Stimulated activated naive B cell treated with anti-CD40 and anti-IgM and Interleukin-4, amounts not matched to agents 10 μg/mL and 1 μg/mL and 100 μg/mL, for 72 hours (primary cell): ENCODE data around the gene RGP1.

Source experiments
- ATAC-seq, 2 donors: fragments of 150-1000 bp; cut with Tn5 transposase; replicated peaks; 2 replicates each; pipeline ENCODE4 v1.10.0; 2021; ENCODE audit warnings: moderate library complexity in 1 of 2
- DNase-seq: peaks from one replicate; pipeline ENCODE4 v3.0.0; 2021
- H3K27ac Mint-ChIP-seq: one replicate; pipeline ENCODE4 v1.8.0; 2022; ENCODE audit warnings: mild to moderate bottlenecking, mixed read lengths
- H3K27me3 Mint-ChIP-seq, 2 donors: one replicate each; pipeline ENCODE4 v1.8.0; 2022; ENCODE audit warnings: mixed read lengths in 2 of 2
- H3K36me3 Mint-ChIP-seq, 2 donors: one replicate each; pipeline ENCODE4 v1.8.0; 2022; ENCODE audit warnings: mixed read lengths in 2 of 2, mild to moderate bottlenecking in 1 of 2
- H3K4me1 Mint-ChIP-seq, 2 donors: one replicate each; pipeline ENCODE4 v1.8.0; 2022; ENCODE audit warnings: mixed read lengths in 2 of 2, mild to moderate bottlenecking in 1 of 2
- H3K4me3 Mint-ChIP-seq, 2 donors: one replicate each; pipeline ENCODE4 v1.8.0; 2022; ENCODE audit warnings: mild to moderate bottlenecking in 2 of 2, mixed read lengths in 2 of 2, moderate library complexity in 1 of 2
- H3K9me3 Mint-ChIP-seq, 2 donors: one replicate each; pipeline ENCODE4 v1.8.0; 2022; ENCODE audit warnings: mixed read lengths in 2 of 2, mild to moderate bottlenecking in 1 of 2

The RGP1 gene

GRCh38 chr9:35743452-35743851, 5.6 kb upstream of the RGP1 start:
- DNase-seq (no peak), ATAC-seq (no peak)
- Mint-ChIP-seq H3K9me3 (no peaks in the 10 kb centered on the region), H3K4me1 (peaks cover 29 to 51% of the 10 kb centered on the region in 2 donors), H3K27ac (peak overlapping the region; percentile 14), H3K4me3 (no peak overlapping the region), H3K27me3 (no peaks in the 10 kb centered on the region), H3K36me3 (peaks cover 55 to 68% of the 10 kb centered on the region in 2 donors)

- ATAC-seq (no peak), DNase-seq (no peak)
- H3K27ac Mint-ChIP-seq: peak overlapping the region; percentile 4
- H3K36me3 Mint-ChIP-seq: peaks cover 49 to 63% of the 10 kb centered on the region in 2 donors
- H3K9me3 Mint-ChIP-seq: no peaks in the 10 kb centered on the region
- H3K27me3 Mint-ChIP-seq: no peaks in the 10 kb centered on the region
- no peak overlapping the region for H3K4me3 Mint-ChIP-seq
- H3K4me1 Mint-ChIP-seq: peaks cover 29 to 51% of the 10 kb centered on the region in 2 donors
These were observed 5.1 kb upstream of the RGP1 start for GRCh38 chr9:35743880-35744518.

- Mint-ChIP-seq H3K36me3 (peaks cover 40 to 51% of the 10 kb centered on the region in 2 donors), H3K27ac (no peak overlapping the region), H3K4me3 (peak overlapping the region; percentile 78 to 95), H3K4me1 (peaks cover 38 to 62% of the 10 kb centered on the region in 2 donors), H3K9me3 (no peaks in the 10 kb centered on the region), H3K27me3 (no peaks in the 10 kb centered on the region)
- DNase-seq (no peak), ATAC-seq (no peak)
These were observed 3.5 kb upstream of the RGP1 start for GRCh38 chr9:35745569-35745968.

DNA sequence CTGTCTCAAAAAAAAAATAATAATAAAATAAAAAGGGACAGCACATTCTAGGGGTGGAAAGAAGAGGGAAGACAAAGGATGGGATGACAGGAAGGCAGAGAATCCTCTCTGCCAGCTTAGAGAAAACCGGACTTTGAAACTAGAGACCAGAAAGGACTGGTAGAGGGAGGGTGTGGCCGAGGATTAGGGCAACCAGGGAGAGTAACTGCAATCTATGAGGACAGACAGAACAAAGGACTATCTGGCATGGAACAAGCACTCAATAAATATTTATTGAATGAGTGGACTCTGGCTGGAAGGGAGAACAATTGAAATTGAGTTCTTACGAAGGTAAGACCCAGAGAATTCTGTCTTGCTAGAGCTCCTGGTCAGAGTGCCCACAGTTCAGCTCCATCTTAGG, 2.5 kb upstream of the RGP1 start:
- no peaks in the 10 kb centered on the region for H3K9me3 Mint-ChIP-seq
- ATAC-seq (no peak), DNase-seq (no peak)
- no peaks in the 10 kb centered on the region for H3K27me3 Mint-ChIP-seq
- peaks cover 38 to 50% of the 10 kb centered on the region in 2 donors for H3K36me3 Mint-ChIP-seq
- peak overlapping the region; percentile 89 to 95 for H3K4me3 Mint-ChIP-seq
- H3K4me1 Mint-ChIP-seq: peaks cover 44 to 69% of the 10 kb centered on the region in 2 donors
- H3K27ac Mint-ChIP-seq: no peak overlapping the region

- Mint-ChIP-seq H3K27ac (peak overlapping the region; percentile 89), H3K27me3 (no peaks in the 10 kb centered on the region), H3K9me3 (no peaks in the 10 kb centered on the region), H3K4me1 (peaks cover 41 to 74% of the 10 kb centered on the region in 2 donors), H3K36me3 (peaks cover 34 to 51% of the 10 kb centered on the region in 2 donors), H3K4me3 (peak overlapping the region; percentile 89 to 95)
- no peak for DNase-seq
- ATAC-seq: peak in 1 of 2 donors; percentile 2
These were observed 737 bp upstream of the RGP1 start for GRCh38 chr9:35748242-35748857.

DNA sequence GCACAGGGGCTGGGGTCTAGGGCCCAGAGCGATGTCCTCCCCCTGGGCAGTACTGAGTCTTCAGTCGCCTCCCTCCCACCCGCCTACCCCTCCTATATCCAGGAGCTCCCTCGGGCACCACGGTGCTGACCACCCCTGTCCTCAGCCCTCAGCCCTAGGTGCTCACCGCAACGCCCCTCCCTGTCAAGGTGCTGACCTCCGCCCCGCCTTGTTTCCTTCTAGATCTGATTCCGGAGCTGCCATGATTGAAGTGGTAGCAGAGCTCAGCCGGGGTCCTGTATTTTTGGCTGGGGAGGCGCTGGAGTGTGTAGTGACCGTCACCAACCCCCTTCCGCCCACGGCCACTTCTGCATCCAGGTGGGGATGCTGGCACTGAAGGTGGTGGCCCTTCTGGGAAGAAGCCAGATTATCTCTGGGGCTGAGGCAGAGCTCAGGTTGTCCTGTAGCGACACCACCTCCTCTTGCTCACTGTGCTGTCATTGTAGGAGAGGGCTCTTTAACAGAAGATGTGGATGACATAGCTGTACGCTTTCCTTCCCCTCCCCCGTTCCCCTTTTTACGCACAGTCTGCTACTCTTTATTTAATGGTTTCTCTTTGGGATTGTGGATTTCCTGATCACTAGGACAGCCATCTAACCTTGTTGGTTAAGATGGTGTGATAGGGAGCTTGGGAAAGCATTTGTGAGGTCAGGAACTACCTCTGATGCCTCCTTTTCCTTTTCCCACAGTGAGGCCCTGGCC, 598 bp downstream of the RGP1 start:
- DNase-seq: peak; percentile 42
- Mint-ChIP-seq H3K4me1 (peaks cover 41 to 63% of the 10 kb centered on the region in 2 donors), H3K4me3 (peak overlapping the region; percentile 94 to 95), H3K27ac (peak overlapping the region; percentile 96), H3K27me3 (no peaks in the 10 kb centered on the region), H3K9me3 (no peaks in the 10 kb centered on the region), H3K36me3 (peaks cover 29 to 50% of the 10 kb centered on the region in 2 donors)
- peak; percentile 55 to 58 for ATAC-seq

- Mint-ChIP-seq H3K36me3 (peaks cover 29 to 47% of the 10 kb centered on the region in 2 donors), H3K27me3 (no peaks in the 10 kb centered on the region), H3K4me3 (peak overlapping the region; percentile 94 to 95), H3K9me3 (no peaks in the 10 kb centered on the region), H3K27ac (peak overlapping the region; percentile 96), H3K4me1 (peaks cover 41 to 59% of the 10 kb centered on the region in 2 donors)
- no peak for DNase-seq
- ATAC-seq: no peak
These were observed 1.1 kb downstream of the RGP1 start for GRCh38 chr9:35750256-35750531.

DNA sequence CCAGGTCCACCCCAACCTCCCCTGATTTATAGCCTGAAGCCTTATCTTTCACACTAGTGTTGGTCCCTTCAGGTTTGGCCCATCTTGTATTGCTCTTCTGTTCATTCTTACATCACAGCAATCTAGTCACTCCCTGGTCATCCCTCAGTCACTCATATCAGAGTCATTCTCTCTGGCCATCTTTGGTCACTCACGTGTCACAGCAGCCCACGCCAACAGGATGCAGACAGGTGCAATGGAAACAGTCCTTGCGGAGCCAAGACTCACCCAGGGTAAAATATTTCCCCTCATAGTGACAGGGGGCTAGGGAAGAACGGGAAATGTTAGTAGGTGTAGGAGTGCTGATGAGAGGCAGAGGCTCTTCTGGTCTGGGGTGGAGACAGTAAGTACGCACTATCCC, 4.4 kb downstream of the RGP1 start:
- ATAC-seq: no peak
- H3K4me1 Mint-ChIP-seq: peaks cover 36 to 61% of the 10 kb centered on the region in 2 donors

GRCh38 chr9:35754264-35754663, 5.2 kb downstream of the RGP1 start, which contains the start of gene MSMP:
Gene MSMP, minus strand, starts transcription at chr9:35754276. Its CDS starts 147 bp downstream, at chr9:35754129.
- ATAC-seq: no peak
- no peak within 1 kb of the TSS for H3K4me3 Mint-ChIP-seq

More for the DNA sequence above, 4.4 kb downstream of the RGP1 start:
- DNase-seq: no peak
- H3K4me3 Mint-ChIP-seq: no peak overlapping the region
- H3K36me3 Mint-ChIP-seq: peaks cover 23 to 35% of the 10 kb centered on the region in 2 donors
- no peaks in the 10 kb centered on the region for H3K9me3 Mint-ChIP-seq
- H3K27ac Mint-ChIP-seq: no peak overlapping the region
- no peaks in the 10 kb centered on the region for H3K27me3 Mint-ChIP-seq

DNA sequence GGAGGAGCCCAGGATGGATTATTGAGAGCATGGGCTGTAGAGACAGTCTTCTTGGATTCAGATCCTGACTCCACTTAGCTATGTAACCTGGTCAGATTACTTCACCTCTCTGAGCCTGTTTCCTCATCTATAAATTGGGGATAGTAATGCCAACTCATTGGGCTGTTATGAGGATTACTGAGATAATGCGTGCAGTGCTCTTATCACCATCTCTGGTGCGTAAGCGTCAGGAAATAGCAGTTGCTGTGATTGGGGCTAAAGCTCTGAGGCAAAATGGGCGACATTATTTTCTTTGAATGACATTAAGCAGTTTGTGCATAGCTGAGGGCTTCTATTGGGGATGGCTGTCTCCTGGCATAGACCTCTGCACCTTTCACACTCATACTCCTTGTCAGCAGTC, 6.0 kb downstream of the RGP1 start:
- ATAC-seq: no peak
- peak overlapping the region; percentile 6 for H3K27ac Mint-ChIP-seq
- peaks cover 23 to 39% of the 10 kb centered on the region in 2 donors for H3K36me3 Mint-ChIP-seq
- no peak overlapping the region for H3K4me3 Mint-ChIP-seq
- H3K27me3 Mint-ChIP-seq: no peaks in the 10 kb centered on the region
- no peak for DNase-seq
- peaks cover 38 to 69% of the 10 kb centered on the region in 2 donors for H3K4me1 Mint-ChIP-seq
- no peaks in the 10 kb centered on the region for H3K9me3 Mint-ChIP-seq

More at GRCh38 chr9:35754264-35754663, 5.2 kb downstream of the RGP1 start, which contains the start of gene MSMP:
- no peak within 1 kb of the TSS for H3K27ac Mint-ChIP-seq
- H3K27me3 Mint-ChIP-seq: no peaks in the 10 kb centered on the region
- H3K4me1 Mint-ChIP-seq: peaks cover 41 to 68% of the 10 kb centered on the region in 2 donors
- H3K9me3 Mint-ChIP-seq: no peaks in the 10 kb centered on the region
- DNase-seq: no peak
- H3K36me3 Mint-ChIP-seq: peaks cover 23 to 35% of the 10 kb centered on the region in 2 donors

DNA sequence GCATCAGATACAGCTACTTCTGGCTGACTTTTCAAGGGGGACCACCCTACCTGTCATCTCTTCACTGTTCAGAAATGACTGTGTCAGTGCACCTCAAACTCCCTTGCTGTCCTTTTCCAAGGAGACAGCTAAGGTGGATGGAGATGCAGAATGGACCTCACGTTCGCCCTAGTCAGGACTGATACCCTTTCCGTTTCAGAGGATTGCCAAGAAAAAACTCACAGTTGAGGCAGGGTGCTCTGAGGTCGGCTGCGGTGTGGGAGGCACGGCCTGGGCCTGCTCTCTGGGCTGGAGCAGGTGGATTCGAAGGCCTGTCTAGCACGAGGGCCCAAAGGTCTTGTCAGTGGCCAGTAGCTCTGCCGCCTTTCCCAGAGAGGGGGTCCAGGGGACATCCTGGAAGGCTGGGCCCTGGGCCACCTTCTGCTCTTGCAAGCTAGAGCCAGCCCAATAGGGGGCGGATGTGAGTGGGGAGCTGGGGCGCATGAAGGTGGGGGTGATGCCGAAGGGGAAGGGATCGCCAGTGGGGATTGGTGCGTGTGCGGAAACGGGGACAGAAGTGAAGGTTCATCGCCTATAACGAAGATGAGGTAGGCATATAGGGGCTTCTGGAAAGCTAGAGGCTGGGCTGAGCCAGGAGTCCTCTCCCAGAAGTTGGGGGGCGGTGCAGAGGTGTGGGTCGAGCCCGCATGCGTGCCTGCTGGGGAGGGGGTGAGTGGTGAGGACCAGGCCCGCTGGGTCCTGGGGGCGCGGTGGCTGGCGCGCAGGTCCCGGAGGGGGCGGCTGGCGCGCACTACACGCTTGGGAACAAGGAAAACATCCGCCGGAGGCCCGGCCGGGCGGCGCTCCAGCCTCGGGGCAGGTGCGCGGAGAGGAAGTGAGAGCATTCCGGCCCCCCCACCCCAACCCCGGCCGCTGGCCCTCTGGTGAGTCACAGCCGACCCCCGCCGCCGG, 7.5 kb downstream of the RGP1 start:
- Mint-ChIP-seq H3K27ac (peak overlapping the region; percentile 96), H3K4me3 (peak overlapping the region; percentile 85 to 89), H3K36me3 (peaks cover 17 to 40% of the 10 kb centered on the region in 2 donors), H3K9me3 (no peaks in the 10 kb centered on the region), H3K4me1 (peaks cover 34 to 68% of the 10 kb centered on the region in 2 donors), H3K27me3 (no peaks in the 10 kb centered on the region)
- ATAC-seq: peak; percentile 79 to 82
- DNase-seq: peak; percentile 70

- Mint-ChIP-seq H3K27ac (peak overlapping the region; percentile 96), H3K9me3 (no peaks in the 10 kb centered on the region), H3K36me3 (peaks cover 11 to 34% of the 10 kb centered on the region in 2 donors), H3K27me3 (no peaks in the 10 kb centered on the region), H3K4me3 (peak overlapping the region; percentile 85 to 89), H3K4me1 (peaks cover 34 to 60% of the 10 kb centered on the region in 2 donors)
- peak; percentile 48 for DNase-seq
- peak; percentile 56 to 62 for ATAC-seq
These were observed 8.3 kb downstream of the RGP1 start for GRCh38 chr9:35757226-35757891.

GRCh38 chr9:35757892-35758275, 8.8 kb downstream of the RGP1 start:
- H3K9me3 Mint-ChIP-seq: no peaks in the 10 kb centered on the region
- peak overlapping the region; percentile 51 to 57 for H3K4me3 Mint-ChIP-seq
- H3K27me3 Mint-ChIP-seq: no peaks in the 10 kb centered on the region
- ATAC-seq: no peak
- peak overlapping the region; percentile 74 for H3K27ac Mint-ChIP-seq
- peaks cover 8 to 30% of the 10 kb centered on the region in 2 donors for H3K36me3 Mint-ChIP-seq
- H3K4me1 Mint-ChIP-seq: peaks cover 34 to 55% of the 10 kb centered on the region in 2 donors
- DNase-seq: no peak
